Jurkat, Clone E6-1 (cell line): ENCODE measurements around the gene MAEL.
A peak's percentile ranks its signal among the peaks of the same experiment; 100 is the strongest.

ENCODE experiments used
- DNase-seq: peaks from one replicate; pipeline ENCODE4 v3.0.0-alpha.2; 2011; ENCODE audit warnings: low read depth, low spot score
- H3K4me3 ChIP-seq: 2 replicates; pipeline ENCODE4 v1.5.1; 2011; ENCODE audit warnings: mild to moderate bottlenecking, low read length, control low read depth, moderate library complexity

MAEL gene

GRCh38 chr1:167043752-167044488 is 54.8 kb downstream of the MAEL start:
- peak; percentile 86 for DNase-seq
- peak overlapping the region; percentile 58 for H3K4me3 ChIP-seq

DNA sequence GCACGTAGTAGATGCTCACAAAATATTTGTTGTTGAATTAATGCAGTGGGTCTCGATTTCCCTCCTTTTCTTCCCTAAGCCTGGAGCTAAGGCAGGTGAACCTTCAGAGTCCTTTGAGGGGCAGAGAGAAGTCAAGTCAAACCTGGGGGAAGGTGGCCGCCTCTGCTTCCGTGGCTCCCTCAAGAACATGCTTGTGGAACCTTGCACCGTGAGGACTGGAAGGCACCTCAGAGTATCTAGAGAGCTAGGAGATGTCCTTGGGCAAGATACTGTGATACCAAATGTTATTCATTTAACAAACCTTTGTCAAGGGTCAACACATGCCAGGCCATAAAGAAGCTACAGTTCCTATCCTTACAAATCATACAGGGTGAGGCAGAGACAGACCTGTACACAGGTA is 62.8 kb downstream of the MAEL start:
- DNase-seq = no peak

DNA sequence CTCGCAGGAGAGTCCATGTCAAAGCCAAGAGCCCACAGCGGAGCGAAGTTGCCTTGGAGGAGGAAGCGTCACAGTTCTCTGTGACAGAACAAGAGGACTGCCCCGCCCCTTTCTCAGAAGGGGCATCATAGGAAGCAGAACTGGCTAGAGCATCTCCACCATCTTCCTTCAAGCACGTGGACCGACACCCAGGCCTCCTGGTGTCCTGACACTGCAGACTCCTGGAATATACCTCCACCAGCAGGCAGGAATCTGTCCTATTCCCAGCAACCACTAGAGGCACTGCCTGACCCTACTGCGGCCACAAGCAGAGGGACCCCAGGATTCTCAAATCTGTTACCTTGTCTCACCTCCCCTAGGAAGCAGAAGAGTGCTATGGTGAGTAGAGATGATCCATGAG is 63.3 kb downstream of the MAEL start:
- no peak overlapping the region for H3K4me3 ChIP-seq
- no peak for DNase-seq

More for the DNA sequence above, 62.8 kb downstream of the MAEL start:
- H3K4me3 ChIP-seq = no peak overlapping the region

- no peak overlapping the region for H3K4me3 ChIP-seq
- no peak for DNase-seq
These were observed 65.5 kb downstream of the MAEL start for GRCh38 chr1:167054531-167054930.

DNA sequence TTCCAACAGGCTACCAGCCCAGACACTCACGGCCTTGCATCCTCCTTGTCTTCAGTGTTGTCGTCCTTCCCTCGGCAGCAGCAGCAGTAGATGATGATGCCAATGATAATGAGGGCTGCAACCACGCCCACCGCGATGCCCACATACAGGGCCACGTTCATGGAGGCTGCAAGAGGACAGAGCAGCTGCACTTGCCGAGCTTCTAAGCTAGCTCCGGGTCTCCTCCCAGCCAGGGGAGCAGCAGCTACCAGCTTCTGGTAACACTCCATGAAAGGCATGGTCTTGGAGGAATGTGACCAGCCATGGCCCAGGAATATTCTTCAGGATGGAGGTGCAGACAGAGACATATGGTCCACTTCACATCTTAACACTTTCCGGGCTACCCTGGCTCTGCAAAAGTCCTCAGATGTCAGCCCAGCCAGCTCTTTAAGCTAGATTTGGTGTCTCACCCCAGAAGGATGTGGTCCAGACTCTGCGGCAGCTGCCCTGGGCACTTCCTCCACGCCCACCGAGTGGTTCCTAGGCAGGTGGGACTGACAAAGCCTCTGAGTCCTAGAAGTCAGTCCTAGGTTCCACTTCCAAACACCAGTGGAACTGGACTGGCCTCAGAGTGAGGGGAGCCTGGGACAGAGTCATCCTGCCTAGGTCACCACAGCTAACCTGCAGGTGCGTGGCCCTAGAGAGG is 66.0 kb downstream of the MAEL start:
- DNase-seq = no peak
- H3K4me3 ChIP-seq = no peak overlapping the region

- H3K4me3 ChIP-seq = no peak overlapping the region
- no peak for DNase-seq
These were observed 67.6 kb downstream of the MAEL start for GRCh38 chr1:167056529-167057231.

DNA sequence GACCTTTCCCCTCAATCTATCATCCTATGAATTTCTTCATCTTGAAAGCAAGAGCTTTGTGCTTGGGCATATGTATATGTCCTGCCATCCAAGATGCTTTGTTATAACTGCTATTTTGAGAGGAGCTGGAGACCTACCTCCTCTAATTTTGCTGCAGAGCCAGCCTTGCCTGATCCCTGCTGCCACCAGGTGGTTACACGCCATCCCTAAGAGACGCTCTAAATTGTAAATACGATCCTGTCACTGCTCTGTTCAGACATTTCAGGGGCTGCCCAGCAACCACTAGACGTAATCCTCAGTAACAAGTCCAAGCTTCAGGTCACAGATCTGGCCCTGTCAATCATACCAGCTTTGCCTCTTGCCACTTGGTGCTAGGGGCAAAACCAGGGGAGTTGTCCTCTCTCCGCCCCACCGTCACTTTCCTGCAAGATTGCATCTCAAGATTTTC is 68.2 kb downstream of the MAEL start:
- no peak overlapping the region for H3K4me3 ChIP-seq
- peak; percentile 74 for DNase-seq

GRCh38 chr1:167059045-167059808 is 70.1 kb downstream of the MAEL start:
- peak; percentile 64 for DNase-seq
- peak overlapping the region; percentile 35 for H3K4me3 ChIP-seq

- no peak for DNase-seq
- no peak overlapping the region for H3K4me3 ChIP-seq
These were observed 70.7 kb downstream of the MAEL start for GRCh38 chr1:167059809-167060107.

GRCh38 chr1:167060141-167061072 is 71.3 kb downstream of the MAEL start:
- no peak for DNase-seq
- H3K4me3 ChIP-seq = no peak overlapping the region

DNA sequence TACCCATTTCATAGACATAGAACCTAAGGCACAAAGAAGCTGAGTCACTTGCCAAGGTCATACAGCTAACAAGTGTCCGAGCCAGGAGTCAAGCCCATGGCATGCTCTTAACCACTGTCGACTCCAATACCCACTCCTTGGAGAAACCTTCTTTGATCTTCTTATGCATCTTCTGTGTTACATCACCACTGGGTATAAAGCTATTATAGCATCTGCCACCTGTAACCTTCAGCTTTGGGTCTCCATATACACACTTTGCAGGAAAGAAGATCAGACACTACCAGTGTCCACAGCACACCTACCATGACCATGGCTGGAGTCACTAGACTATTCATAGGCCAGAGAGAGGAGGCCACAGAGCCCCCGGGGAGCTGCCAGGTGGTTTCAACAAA is 72.0 kb downstream of the MAEL start:
- no peak for DNase-seq
- no peak overlapping the region for H3K4me3 ChIP-seq

DNA sequence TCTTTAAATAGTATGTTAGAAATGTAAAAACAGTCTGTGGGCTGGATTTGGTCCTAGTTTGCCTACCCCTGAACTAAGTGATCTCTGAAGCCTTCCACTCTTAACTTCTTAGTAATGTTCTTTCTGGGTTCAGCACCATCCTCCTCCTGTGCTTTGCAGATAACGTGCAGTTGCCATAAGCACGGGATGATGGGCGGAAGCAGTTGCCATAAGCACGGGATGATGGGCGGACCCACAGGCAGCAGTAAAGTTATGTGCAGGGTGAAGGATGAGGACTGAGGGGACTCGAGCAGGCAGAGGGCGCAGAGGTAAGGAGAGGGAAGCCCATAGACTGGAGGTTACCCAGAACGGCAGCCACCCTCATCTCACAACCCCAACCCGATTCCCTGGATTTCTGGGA is 75.5 kb downstream of the MAEL start:
- H3K4me3 ChIP-seq = no peak overlapping the region
- DNase-seq = no peak

DNA sequence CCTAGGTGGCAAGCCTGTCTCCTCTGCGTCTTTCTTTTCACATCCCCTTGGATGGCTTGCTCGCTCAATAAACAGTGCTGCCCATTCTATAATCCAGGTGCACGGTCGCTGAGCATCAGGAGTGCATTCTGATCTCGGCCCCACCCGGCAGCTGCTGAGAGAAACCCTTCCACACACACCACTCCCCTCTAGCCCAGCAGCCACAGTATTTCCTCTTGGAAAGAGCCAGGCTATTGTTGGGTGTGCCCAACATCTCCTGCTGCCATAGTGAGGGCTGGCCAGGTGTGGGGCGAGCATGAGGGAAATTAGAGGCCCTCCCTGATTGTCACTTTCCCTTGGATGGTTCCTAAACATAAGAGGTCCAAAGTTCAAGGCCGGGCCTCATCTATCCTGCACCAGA is 76.4 kb downstream of the MAEL start:
- DNase-seq = no peak
- no peak overlapping the region for H3K4me3 ChIP-seq

DNA sequence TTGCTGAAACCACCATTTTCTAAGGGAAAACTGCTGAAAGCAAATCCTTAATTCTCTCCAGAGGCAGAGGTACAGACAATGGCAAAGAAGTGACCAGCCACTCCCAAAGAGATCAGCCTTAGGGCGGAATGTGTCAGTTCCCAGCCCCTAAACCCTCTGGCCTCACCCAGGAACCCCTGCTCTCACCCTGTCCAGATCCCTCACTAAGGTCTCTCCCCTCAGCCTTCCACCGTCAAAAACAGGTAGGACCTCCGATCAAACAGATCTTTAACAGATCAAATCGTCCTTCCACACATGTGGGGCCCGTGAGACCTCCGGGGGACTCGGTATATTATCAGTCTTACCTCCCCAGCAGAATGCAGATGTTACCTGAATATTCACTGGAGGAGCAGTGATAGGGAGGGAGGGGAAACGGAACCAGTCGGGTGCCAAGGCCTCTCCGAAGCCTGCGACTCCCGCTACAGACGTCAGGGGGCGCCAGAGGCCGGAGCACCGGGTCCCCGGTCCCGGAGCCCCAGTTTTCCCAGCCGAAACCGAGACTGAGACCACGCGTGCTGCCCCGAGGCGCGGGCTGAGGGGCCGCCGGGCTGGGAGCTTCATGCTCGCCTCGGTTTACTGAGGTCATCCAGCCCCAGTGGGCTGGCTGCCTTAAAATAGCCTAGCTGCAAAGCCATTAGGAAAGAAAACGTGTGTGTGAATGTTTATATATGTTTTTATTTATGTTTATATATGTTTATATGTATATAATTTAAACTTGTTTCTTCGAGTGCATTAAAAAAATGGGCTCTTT is 77.4 kb downstream of the MAEL start:
- peak; percentile 46 for DNase-seq
- H3K4me3 ChIP-seq = peak overlapping the region; percentile 37

DNA sequence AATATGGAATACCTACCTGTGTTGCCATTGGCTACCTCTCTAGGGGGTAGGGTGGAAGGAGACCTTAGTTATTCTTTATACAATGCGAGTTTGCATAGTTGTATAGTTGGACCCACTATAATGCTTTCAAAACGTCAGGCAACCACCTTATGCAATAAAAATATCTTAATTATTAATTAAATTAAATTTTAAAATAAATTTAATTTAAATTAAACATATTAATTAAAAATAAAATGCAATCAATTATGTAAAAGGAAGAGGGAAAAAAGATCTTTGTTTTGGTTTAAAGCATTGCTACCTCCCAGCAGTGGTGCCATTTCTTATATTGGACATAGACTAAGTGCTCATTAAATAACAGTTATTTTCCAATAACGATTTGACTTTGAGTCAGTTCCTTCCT is 78.8 kb downstream of the MAEL start:
- no peak overlapping the region for H3K4me3 ChIP-seq
- DNase-seq = no peak

- no peak overlapping the region for H3K4me3 ChIP-seq
- DNase-seq = no peak
These were observed 79.7 kb downstream of the MAEL start for GRCh38 chr1:167068761-167069160.

DNA sequence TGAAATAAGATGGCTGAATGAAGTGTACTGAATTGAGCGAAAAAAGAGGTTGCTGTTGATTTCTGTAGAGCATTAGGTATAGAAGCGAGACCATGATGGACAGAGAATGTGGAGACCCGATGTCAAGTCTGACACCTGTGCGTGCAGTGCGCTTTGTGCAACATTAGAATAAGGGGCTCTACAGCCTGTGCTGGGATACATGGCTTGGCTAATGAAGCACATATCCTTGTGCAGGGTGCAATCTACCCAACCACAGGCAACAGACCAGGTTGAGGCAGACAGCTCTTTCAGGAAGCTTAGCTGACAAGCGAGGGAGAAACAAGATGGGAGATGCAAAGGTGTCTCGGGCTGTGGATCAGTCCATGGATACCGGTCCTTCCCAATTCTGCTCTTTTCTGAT is 82.2 kb downstream of the MAEL start:
- no peak for DNase-seq

More for the DNA sequence above, 82.2 kb downstream of the MAEL start:
- H3K4me3 ChIP-seq = no peak overlapping the region
